ENCODE results near the gene SYNGR2.

GRCh38 chr17:78133179-78133951, 35.0 kb upstream of the SYNGR2 start:
- TF ChIP-seq POLR2AphosphoS5 (IDR thresholded peaks at IDR 0.05; ENCODE audit: low read depth, low read length) (no peak), TAF1 (IDR thresholded peaks at IDR 0.05; ENCODE audit: borderline replicate concordance, insufficient read depth, low read length) (no peak), REST (IDR thresholded peaks at IDR 0.05; ENCODE audit: insufficient read depth in 1 of 2, low read depth in 2 of 2, low read length in 2 of 2) (no peak), SIN3A (IDR thresholded peaks at IDR 0.05; ENCODE audit: borderline replicate concordance, insufficient read depth, low read length) (no peak)
